NCI-H1694 treated with DMSO at 0.1 percent for 48 hours (cell line): ENCODE results near the gene LMO7.
"Not testable (repeated sequence)": the region's sequence is repeated elsewhere in the genome, so short reads cannot be mapped to it uniquely, and the experiment has no call there.

Experiments
- DNase-seq: peaks from one replicate; lab custom pipeline; 2025; lab: John Stamatoyannopoulos, UW

The LMO7 gene

GRCh38 chr13:75647126-75647784 lies 11.1 kb downstream of the LMO7 start:
- no peak for DNase-seq

GRCh38 chr13:75648446-75648845 lies 12.3 kb downstream of the LMO7 start:
- no peak for DNase-seq

- no peak for DNase-seq
Observed at GRCh38 chr13:75651013-75651412, 14.9 kb downstream of the LMO7 start.

- DNase-seq: no peak
Observed at GRCh38 chr13:75652726-75653125, 16.6 kb downstream of the LMO7 start.

- no peak for DNase-seq
Observed at GRCh38 chr13:75656425-75656989, 20.4 kb downstream of the LMO7 start.

- DNase-seq: no peak
Observed at GRCh38 chr13:75657111-75657510, 21.0 kb downstream of the LMO7 start.

- DNase-seq: no peak
Observed at GRCh38 chr13:75660694-75661093, 24.6 kb downstream of the LMO7 start.

GRCh38 chr13:75661443-75661842 lies 25.3 kb downstream of the LMO7 start:
- DNase-seq: no peak

GRCh38 chr13:75666646-75667351 lies 30.7 kb downstream of the LMO7 start:
- no peak for DNase-seq

GRCh38 chr13:75669706-75670105 lies 33.6 kb downstream of the LMO7 start:
- DNase-seq: no peak

GRCh38 chr13:75670496-75670895 lies 34.4 kb downstream of the LMO7 start:
- DNase-seq: no peak

GRCh38 chr13:75675421-75675820 lies 39.3 kb downstream of the LMO7 start:
- DNase-seq: no peak

GRCh38 chr13:75679459-75679858 lies 43.3 kb downstream of the LMO7 start:
- DNase-seq: no peak

- DNase-seq: not testable (repeated sequence)
Observed at GRCh38 chr13:75680251-75680650, 44.1 kb downstream of the LMO7 start.

- no peak for DNase-seq
Observed at GRCh38 chr13:75682326-75682725, 46.2 kb downstream of the LMO7 start.

GRCh38 chr13:75685239-75685697 lies 49.1 kb downstream of the LMO7 start:
- no peak for DNase-seq

GRCh38 chr13:75687150-75687763 lies 51.1 kb downstream of the LMO7 start:
- peak; percentile 23 for DNase-seq

- DNase-seq: no peak
Observed at GRCh38 chr13:75689686-75690085, 53.6 kb downstream of the LMO7 start.

- no peak for DNase-seq
Observed at GRCh38 chr13:75690607-75691006, 54.5 kb downstream of the LMO7 start.

- DNase-seq: no peak
Observed at GRCh38 chr13:75691183-75691582, 55.1 kb downstream of the LMO7 start.

GRCh38 chr13:75693227-75693626 lies 57.1 kb downstream of the LMO7 start:
- DNase-seq: peak; percentile 68

GRCh38 chr13:75694722-75695121 lies 58.6 kb downstream of the LMO7 start:
- DNase-seq: no peak

GRCh38 chr13:75695908-75696307 lies 59.8 kb downstream of the LMO7 start:
- DNase-seq: peak; percentile 68
